ENCODE results near the gene MALAT1.
"Not testable (repeated sequence)": the region's sequence is repeated elsewhere in the genome, so short reads cannot be mapped to it uniquely, and the experiment has no call there.

MALAT1 gene

DNA sequence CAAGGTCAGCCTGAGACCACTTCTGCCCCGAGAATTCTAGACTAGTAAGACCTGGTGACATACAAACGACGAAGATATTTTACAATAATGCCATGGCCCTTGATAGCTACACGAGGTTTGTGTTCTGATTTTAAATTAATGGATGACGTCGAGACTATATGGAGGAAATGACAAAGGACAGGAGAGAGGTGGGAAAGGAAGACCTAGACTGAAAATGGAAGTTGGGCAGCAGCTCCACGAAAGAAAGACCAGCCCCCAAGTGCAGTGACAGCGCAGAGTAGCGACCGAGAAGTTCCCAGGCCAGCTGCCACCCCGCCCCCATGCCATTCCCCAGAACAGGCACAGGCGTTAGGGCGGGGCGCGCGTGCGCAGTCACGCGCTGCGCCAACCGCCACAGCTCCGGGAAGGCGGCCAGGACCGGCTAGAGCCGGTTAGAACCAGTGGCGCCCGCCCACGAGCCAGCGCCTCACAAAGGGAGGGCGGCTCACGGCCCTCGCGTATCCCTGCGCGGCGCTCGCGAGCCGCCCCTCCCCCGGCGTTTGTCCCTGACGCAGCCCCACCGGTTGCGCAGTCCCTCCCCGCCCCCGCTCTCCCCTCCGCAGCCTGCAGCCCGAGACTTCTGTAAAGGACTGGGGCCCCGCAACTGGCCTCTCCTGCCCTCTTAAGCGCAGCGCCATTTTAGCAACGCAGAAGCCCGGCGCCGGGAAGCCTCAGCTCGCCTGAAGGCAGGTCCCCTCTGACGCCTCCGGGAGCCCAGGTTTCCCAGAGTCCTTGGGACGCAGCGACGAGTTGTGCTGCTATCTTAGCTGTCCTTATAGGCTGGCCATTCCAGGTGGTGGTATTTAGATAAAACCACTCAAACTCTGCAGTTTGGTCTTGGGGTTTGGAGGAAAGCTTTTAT lies 1.5 kb upstream of the MALAT1 start:
- DNase-seq (ENCODE audit: low read depth in 1 of 2, low spot score in 1 of 2): peak; percentile 98 to 99

- DNase-seq (ENCODE audit: low read depth in 1 of 2, low spot score in 1 of 2): peak in 1 of 2 donors; percentile 42
These were observed 661 bp upstream of the MALAT1 start for GRCh38 chr11:65498042-65498726.

DNA sequence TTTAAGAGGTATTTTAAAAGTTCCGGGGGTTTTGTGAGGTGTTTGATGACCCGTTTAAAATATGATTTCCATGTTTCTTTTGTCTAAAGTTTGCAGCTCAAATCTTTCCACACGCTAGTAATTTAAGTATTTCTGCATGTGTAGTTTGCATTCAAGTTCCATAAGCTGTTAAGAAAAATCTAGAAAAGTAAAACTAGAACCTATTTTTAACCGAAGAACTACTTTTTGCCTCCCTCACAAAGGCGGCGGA lies 193 bp upstream of the MALAT1 start:
- DNase-seq (ENCODE audit: low read depth in 1 of 2, low spot score in 1 of 2): no peak

DNA sequence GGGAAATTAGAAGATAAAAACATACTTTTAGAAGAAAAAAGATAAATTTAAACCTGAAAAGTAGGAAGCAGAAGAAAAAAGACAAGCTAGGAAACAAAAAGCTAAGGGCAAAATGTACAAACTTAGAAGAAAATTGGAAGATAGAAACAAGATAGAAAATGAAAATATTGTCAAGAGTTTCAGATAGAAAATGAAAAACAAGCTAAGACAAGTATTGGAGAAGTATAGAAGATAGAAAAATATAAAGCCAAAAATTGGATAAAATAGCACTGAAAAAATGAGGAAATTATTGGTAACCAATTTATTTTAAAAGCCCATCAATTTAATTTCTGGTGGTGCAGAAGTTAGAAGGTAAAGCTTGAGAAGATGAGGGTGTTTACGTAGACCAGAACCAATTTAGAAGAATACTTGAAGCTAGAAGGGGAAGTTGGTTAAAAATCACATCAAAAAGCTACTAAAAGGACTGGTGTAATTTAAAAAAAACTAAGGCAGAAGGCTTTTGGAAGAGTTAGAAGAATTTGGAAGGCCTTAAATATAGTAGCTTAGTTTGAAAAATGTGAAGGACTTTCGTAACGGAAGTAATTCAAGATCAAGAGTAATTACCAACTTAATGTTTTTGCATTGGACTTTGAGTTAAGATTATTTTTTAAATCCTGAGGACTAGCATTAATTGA lies 1.0 kb downstream of the MALAT1 start:
- DNase-seq (ENCODE audit: low read depth in 1 of 2, low spot score in 1 of 2): no peak

DNA sequence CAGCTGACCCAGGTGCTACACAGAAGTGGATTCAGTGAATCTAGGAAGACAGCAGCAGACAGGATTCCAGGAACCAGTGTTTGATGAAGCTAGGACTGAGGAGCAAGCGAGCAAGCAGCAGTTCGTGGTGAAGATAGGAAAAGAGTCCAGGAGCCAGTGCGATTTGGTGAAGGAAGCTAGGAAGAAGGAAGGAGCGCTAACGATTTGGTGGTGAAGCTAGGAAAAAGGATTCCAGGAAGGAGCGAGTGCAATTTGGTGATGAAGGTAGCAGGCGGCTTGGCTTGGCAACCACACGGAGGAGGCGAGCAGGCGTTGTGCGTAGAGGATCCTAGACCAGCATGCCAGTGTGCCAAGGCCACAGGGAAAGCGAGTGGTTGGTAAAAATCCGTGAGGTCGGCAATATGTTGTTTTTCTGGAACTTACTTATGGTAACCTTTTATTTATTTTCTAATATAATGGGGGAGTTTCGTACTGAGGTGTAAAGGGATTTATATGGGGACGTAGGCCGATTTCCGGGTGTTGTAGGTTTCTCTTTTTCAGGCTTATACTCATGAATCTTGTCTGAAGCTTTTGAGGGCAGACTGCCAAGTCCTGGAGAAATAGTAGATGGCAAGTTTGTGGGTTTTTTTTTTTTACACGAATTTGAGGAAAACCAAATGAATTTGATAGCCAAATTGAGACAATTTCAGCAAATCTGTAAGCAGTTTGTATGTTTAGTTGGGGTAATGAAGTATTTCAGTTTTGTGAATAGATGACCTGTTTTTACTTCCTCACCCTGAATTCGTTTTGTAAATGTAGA lies 1.7 kb downstream of the MALAT1 start:
- no peak for DNase-seq (ENCODE audit: low read depth in 1 of 2, low spot score in 1 of 2)

DNA sequence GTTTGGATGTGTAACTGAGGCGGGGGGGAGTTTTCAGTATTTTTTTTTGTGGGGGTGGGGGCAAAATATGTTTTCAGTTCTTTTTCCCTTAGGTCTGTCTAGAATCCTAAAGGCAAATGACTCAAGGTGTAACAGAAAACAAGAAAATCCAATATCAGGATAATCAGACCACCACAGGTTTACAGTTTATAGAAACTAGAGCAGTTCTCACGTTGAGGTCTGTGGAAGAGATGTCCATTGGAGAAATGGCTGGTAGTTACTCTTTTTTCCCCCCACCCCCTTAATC lies 2.3 kb downstream of the MALAT1 start:
- no peak for DNase-seq (ENCODE audit: low read depth in 1 of 2, low spot score in 1 of 2)

GRCh38 chr11:65501472-65502273 lies 2.8 kb downstream of the MALAT1 start:
- no peak for DNase-seq (ENCODE audit: low read depth in 1 of 2, low spot score in 1 of 2)

GRCh38 chr11:65502274-65502554 lies 3.4 kb downstream of the MALAT1 start:
- DNase-seq (ENCODE audit: low read depth in 1 of 2, low spot score in 1 of 2): no peak

- no peak for DNase-seq (ENCODE audit: low read depth in 1 of 2, low spot score in 1 of 2)
These were observed 3.9 kb downstream of the MALAT1 start for GRCh38 chr11:65502555-65503367.

- no peak for DNase-seq (ENCODE audit: low read depth in 1 of 2, low spot score in 1 of 2)
These were observed 4.6 kb downstream of the MALAT1 start for GRCh38 chr11:65503368-65503948.

- no peak for DNase-seq (ENCODE audit: low read depth in 1 of 2, low spot score in 1 of 2)
These were observed 5.3 kb downstream of the MALAT1 start for GRCh38 chr11:65503949-65504673.

DNA sequence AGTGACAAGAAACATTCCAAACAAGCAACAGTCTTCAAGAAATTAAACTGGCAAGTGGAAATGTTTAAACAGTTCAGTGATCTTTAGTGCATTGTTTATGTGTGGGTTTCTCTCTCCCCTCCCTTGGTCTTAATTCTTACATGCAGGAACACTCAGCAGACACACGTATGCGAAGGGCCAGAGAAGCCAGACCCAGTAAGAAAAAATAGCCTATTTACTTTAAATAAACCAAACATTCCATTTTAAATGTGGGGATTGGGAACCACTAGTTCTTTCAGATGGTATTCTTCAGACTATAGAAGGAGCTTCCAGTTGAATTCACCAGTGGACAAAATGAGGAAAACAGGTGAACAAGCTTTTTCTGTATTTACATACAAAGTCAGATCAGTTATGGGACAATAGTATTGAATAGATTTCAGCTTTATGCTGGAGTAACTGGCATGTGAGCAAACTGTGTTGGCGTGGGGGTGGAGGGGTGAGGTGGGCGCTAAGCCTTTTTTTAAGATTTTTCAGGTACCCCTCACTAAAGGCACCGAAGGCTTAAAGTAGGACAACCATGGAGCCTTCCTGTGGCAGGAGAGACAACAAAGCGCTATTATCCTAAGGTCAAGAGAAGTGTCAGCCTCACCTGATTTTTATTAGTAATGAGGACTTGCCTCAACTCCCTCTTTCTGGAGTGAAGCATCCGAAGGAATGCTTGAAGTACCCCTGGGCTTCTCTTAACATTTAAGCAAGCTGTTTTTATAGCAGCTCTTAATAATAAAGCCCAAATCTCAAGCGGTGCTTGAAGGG lies 6.0 kb downstream of the MALAT1 start:
- no peak for DNase-seq (ENCODE audit: low read depth in 1 of 2, low spot score in 1 of 2)

- DNase-seq (ENCODE audit: low read depth in 1 of 2, low spot score in 1 of 2): no peak
These were observed 6.8 kb downstream of the MALAT1 start for GRCh38 chr11:65505466-65506289.

DNA sequence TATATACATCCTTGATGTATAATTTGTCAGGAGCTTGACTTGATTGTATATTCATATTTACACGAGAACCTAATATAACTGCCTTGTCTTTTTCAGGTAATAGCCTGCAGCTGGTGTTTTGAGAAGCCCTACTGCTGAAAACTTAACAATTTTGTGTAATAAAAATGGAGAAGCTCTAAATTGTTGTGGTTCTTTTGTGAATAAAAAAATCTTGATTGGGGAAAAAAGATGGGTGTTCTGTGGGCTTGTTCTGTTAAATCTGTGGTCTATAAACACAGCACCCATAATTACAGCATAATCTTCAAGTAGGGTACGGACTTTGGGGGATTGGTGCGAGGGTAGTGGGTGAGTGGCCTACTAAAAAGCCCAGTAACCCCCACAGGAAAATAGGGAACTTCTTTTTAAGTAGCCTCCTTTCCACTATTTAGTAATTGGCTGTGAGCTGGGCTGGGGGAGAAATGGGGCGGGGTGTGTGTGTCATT lies 7.5 kb downstream of the MALAT1 start:
- no peak for DNase-seq (ENCODE audit: low read depth in 1 of 2, low spot score in 1 of 2)

DNA sequence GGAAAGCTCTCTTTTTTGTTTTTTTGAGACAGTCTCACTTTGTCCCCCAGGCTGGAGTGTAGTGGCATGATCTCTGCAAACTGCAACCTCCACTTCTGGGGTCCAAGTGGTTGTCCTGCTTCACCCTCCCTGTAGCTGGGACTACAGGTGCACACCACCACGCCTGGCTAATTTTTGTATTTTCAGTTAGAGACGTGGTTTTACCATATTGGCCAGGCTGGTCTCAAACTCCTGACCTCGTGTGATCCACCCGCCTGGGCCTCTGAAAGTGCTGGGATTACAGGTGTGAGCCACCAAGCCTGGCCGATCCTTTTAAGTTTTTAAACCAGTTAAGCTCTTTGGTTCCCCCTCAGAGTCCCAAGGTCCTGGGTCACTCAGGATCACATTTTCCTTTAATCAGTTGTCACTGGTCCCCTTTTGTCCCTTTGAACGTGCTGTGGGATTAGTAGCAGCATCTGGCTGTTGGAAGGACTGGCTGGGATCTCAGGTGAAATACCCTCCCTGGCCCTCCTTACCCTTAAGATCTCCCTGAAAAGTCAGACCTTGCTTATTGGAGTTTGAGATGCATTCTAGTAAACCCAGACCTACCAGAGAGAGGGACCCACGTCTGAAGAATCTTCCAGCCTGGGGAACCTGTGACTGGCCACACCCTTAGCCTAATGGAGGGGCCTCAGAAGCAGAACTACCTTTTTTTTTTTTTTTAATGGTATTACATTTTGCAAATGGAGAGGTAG lies 8.1 kb downstream of the MALAT1 start:
- DNase-seq (ENCODE audit: low read depth in 1 of 2, low spot score in 1 of 2): peak in 1 of 2 donors; percentile 23

- DNase-seq (ENCODE audit: low read depth in 1 of 2, low spot score in 1 of 2): not testable (repeated sequence)
These were observed 13.5 kb downstream of the MALAT1 start for GRCh38 chr11:65512311-65512710.
